Suprapubic skin (tissue), 4 donors: Measurements from ENCODE around the gene FBN1. TPM values are rescaled to one million over a fixed set of nuclear protein-coding genes. Genes with fewer than 3 reads are reported as not detected.

Experiments
- DNase-seq, 2 donors: peaks; one replicate each; pipeline ENCODE4 v3.0.0-alpha.2; 2019; ENCODE audit warnings: low spot score in 2 of 2
- H3K27ac ChIP-seq: fragments of 200-600 bp; sonication (generic); one replicate; pipeline ENCODE4 v1.5.1; 2019
- H3K27me3 ChIP-seq: fragments of 200-600 bp; sonication (generic); one replicate; pipeline ENCODE4 v1.5.1; 2019
- H3K36me3 ChIP-seq: fragments of 200-600 bp; sonication (generic); one replicate; pipeline ENCODE4 v1.5.1; 2019
- H3K4me1 ChIP-seq: fragments of 200-600 bp; sonication (generic); one replicate; pipeline ENCODE4 v1.5.1; 2019
- H3K4me3 ChIP-seq: fragments of 200-600 bp; sonication (generic); one replicate; pipeline ENCODE4 v1.5.1; 2019; ENCODE audit warnings: mild to moderate bottlenecking
- H3K9me3 ChIP-seq: fragments of 200-600 bp; sonication (generic); one replicate; pipeline ENCODE4 v1.5.1; 2019
- EP300 ChIP-seq: sonication (generic); formaldehyde crosslinking; IDR thresholded peaks from one replicate; pipeline ENCODE4 v1.6.1; 2017; ENCODE audit warnings: antibody characterized with exemption
- POLR2A ChIP-seq, 2 donors: fragments of 450-650 bp; IDR thresholded peaks; one replicate each; pipeline ENCODE4 v1.6.1; 2017; ENCODE audit warnings: antibody characterized with exemption in 2 of 2, mild to moderate bottlenecking in 2 of 2, moderate library complexity in 2 of 2
- POLR2AphosphoS5 ChIP-seq, 3 donors: sonication (generic); formaldehyde crosslinking; IDR thresholded peaks; one replicate each; pipeline ENCODE4 v1.6.1; 2017; ENCODE audit warnings: antibody characterized with exemption in 3 of 3
- WGBS: methylation state at CpG from one replicate; pipeline ENCODE4 v1.1.5; 2018; 5-methylcytosine and 5-hydroxymethylcytosine counted together
- total RNA-seq, 4 donors: library from RNA; depleted of rRNA; stranded (reverse); fragments of >200 nt; gene quantifications; one replicate each; pipeline ENCODE4 v1.1.0, GENCODE V29; 2016
- TF ChIP-seq, protein P1 (sequence below), 2 donors: fragments of 200-600 bp in 1 of 2; fragments of 450-650 bp in 1 of 2; sonication (generic) in 1 of 2; IDR thresholded peaks; one replicate each; pipeline ENCODE4 v1.5.1; 2016 to 2019; ENCODE audit warnings: antibody characterized with exemption in 2 of 2, mild to moderate bottlenecking in 1 of 2, moderate library complexity in 1 of 2

Gene FBN1
- total RNA-seq, 4 donors from 2014 or later: 12.6 to 24.6 (median 21.0) TPM

DNA sequence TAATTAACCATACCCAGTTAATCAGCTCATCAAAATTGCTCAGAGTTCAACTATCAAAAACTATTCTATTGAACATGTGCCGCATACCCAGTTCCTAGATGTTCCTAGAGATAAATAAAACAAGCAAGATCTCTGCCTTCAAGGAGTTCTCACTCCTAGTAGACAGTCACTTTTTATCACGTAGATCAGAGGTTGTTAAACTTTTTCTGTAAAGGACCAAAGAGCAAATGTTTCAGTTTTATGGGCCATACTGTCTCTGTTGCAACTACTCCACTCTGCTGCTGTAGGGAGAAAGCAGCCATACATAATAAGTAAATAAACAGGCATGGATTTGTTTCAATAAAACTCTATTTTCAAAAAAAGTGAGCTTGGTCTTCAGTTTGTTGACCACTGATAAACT, 7.9 kb downstream of the FBN1 start:
- H3K9me3 ChIP-seq: no peaks in the 10 kb centered on the region
- peaks cover 20% of the 10 kb centered on the region for H3K4me1 ChIP-seq
- no peak overlapping the region for H3K27ac ChIP-seq
- H3K27me3 ChIP-seq: no peaks in the 10 kb centered on the region
- no peaks in the 10 kb centered on the region for H3K36me3 ChIP-seq
- no peak for DNase-seq
- WGBS: 88% methylated on average over 2 of the region's 2 CpGs
- no peak overlapping the region for H3K4me3 ChIP-seq
- TF ChIP-seq, protein P1, sequence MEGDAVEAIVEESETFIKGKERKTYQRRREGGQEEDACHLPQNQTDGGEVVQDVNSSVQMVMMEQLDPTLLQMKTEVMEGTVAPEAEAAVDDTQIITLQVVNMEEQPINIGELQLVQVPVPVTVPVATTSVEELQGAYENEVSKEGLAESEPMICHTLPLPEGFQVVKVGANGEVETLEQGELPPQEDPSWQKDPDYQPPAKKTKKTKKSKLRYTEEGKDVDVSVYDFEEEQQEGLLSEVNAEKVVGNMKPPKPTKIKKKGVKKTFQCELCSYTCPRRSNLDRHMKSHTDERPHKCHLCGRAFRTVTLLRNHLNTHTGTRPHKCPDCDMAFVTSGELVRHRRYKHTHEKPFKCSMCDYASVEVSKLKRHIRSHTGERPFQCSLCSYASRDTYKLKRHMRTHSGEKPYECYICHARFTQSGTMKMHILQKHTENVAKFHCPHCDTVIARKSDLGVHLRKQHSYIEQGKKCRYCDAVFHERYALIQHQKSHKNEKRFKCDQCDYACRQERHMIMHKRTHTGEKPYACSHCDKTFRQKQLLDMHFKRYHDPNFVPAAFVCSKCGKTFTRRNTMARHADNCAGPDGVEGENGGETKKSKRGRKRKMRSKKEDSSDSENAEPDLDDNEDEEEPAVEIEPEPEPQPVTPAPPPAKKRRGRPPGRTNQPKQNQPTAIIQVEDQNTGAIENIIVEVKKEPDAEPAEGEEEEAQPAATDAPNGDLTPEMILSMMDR (IDR thresholded peaks at IDR 0.05): no peak
- TF ChIP-seq POLR2AphosphoS5 (IDR thresholded peaks at IDR 0.05): no peak
- no peak for TF ChIP-seq POLR2A (IDR thresholded peaks at IDR 0.05)
- TF ChIP-seq EP300: no peak

DNA sequence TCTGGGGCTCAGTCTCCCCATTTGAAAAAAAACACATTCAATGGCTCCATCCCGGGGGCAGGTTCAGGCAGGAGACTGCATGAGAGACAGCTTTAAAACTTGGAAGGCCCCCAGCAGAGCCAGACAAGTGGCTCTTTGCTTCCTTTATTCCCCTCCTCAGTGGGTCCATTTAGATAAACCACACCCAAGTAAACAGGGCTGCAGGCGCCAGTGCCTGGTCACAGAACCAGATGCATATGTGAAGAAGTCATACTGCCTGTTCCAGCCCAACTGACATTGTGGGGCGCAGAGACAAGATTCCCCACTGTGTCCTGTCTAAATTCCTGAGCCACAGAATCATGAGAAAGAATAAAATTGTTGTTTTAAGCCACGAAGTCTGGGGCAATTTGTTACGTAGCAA, 9.0 kb downstream of the FBN1 start:
- no peak overlapping the region for H3K27ac ChIP-seq

DNA sequence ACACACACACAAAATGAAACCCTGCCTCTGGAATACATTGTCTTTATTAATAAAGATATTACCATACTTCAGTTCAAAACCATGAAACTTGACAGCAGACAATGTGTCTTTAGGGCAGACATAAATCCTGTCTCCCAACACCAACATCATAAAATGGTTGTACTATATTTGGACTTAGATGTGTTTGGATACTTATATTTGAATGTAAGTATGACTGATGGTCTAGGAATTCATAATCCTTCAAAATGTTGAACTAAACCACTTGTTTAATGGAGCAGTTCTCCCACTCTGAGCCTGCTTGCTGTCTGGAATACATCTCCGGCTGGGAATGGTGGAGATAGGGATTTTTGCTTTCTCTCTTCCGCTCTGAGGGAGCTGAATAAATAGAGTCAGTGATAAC, 10.6 kb downstream of the FBN1 start:
- Histone ChIP-seq H3K4me3 (no peak overlapping the region), H3K9me3 (no peaks in the 10 kb centered on the region), H3K36me3 (no peaks in the 10 kb centered on the region), H3K27me3 (no peaks in the 10 kb centered on the region), H3K4me1 (peaks cover 11% of the 10 kb centered on the region), H3K27ac (no peak overlapping the region)
- no peak for DNase-seq
- no peak for TF ChIP-seq EP300
- TF ChIP-seq, protein P1 (IDR thresholded peaks at IDR 0.05): no peak
- TF ChIP-seq POLR2A (IDR thresholded peaks at IDR 0.05): no peak
- TF ChIP-seq POLR2AphosphoS5 (IDR thresholded peaks at IDR 0.05): no peak
- 90% methylated on average over 2 of the region's 2 CpGs for WGBS

More for the DNA sequence above, 9.0 kb downstream of the FBN1 start:
- Histone ChIP-seq H3K27me3 (no peaks in the 10 kb centered on the region), H3K4me1 (peaks cover 16% of the 10 kb centered on the region), H3K36me3 (no peaks in the 10 kb centered on the region), H3K4me3 (no peak overlapping the region), H3K9me3 (no peaks in the 10 kb centered on the region)
- 75% methylated on average over 5 of the region's 5 CpGs for WGBS
- DNase-seq: no peak
- no peak for TF ChIP-seq POLR2A (IDR thresholded peaks at IDR 0.05)
- no peak for TF ChIP-seq POLR2AphosphoS5 (IDR thresholded peaks at IDR 0.05)
- TF ChIP-seq, protein P1 (IDR thresholded peaks at IDR 0.05): no peak
- TF ChIP-seq EP300: no peak

DNA sequence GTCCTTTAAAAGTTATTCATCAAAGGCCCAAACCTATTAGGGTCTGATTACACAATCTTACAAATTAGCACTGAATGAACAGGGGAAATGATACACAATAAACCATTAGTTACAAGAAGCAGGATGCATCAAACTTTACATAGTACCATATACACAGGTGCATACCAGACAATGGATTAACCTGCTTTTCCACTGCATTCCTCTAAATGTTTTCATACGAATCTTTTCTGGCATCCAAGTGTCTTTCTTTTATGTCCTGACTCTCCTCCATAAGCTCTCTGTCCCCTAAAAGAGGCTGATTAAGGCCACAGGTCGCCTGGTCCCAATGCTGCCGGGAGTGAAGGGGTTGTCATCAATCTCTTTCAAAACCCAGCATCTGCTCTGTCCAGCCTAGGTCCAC, 11.4 kb downstream of the FBN1 start:
- WGBS: 73% methylated on average over 3 of the region's 3 CpGs
- H3K4me3 ChIP-seq: no peak overlapping the region

DNA sequence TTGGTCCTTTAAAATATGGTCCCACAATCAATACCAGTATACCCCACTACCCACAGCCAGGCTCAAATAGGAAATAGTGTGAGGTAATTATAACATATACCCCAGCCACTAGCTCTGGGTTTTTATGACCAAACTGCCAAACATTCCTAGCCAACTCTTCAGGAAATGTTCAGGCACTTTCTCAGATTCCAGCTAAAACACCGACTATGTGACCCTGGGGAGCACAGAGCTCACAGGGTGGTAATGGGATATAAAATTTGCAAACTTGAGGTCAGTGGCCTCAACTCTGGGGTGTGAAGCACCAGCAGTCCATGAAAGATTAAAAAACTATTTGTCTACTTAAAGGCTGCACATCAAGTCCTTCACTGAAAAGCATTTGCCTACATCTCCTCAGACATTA, 12.9 kb downstream of the FBN1 start:
- WGBS: 53% methylated on average over 1 of the region's 1 CpG

More for the DNA sequence above, 11.4 kb downstream of the FBN1 start:
- DNase-seq: no peak
- H3K27ac ChIP-seq: no peak overlapping the region
- no peaks in the 10 kb centered on the region for H3K9me3 ChIP-seq
- H3K27me3 ChIP-seq: no peaks in the 10 kb centered on the region
- peaks cover 11% of the 10 kb centered on the region for H3K4me1 ChIP-seq
- no peak for TF ChIP-seq POLR2AphosphoS5 (IDR thresholded peaks at IDR 0.05)
- no peak for TF ChIP-seq EP300
- TF ChIP-seq POLR2A (IDR thresholded peaks at IDR 0.05): no peak
- TF ChIP-seq, protein P1 (IDR thresholded peaks at IDR 0.05): no peak
- H3K36me3 ChIP-seq: no peaks in the 10 kb centered on the region

More for the DNA sequence above, 12.9 kb downstream of the FBN1 start:
- H3K4me3 ChIP-seq: no peak overlapping the region
- H3K4me1 ChIP-seq: peaks cover 15% of the 10 kb centered on the region
- no peak for TF ChIP-seq POLR2AphosphoS5 (IDR thresholded peaks at IDR 0.05)
- no peak for TF ChIP-seq EP300
- no peak for TF ChIP-seq POLR2A (IDR thresholded peaks at IDR 0.05)
- TF ChIP-seq, protein P1 (IDR thresholded peaks at IDR 0.05): no peak
- no peak for DNase-seq
- H3K27me3 ChIP-seq: no peaks in the 10 kb centered on the region
- H3K9me3 ChIP-seq: no peaks in the 10 kb centered on the region
- no peak overlapping the region for H3K27ac ChIP-seq
- no peaks in the 10 kb centered on the region for H3K36me3 ChIP-seq
